ENCODE results near the gene KRTAP10-10. TPM values are rescaled to one million over a fixed set of nuclear protein-coding genes. Genes with fewer than 3 reads are reported as not detected.
"Not testable (repeated sequence)": the region's sequence is repeated elsewhere in the genome, so short reads cannot be mapped to it uniquely, and the experiment has no call there.

Gene KRTAP10-10
- polyA plus RNA-seq, 3 donors: not detected

DNA sequence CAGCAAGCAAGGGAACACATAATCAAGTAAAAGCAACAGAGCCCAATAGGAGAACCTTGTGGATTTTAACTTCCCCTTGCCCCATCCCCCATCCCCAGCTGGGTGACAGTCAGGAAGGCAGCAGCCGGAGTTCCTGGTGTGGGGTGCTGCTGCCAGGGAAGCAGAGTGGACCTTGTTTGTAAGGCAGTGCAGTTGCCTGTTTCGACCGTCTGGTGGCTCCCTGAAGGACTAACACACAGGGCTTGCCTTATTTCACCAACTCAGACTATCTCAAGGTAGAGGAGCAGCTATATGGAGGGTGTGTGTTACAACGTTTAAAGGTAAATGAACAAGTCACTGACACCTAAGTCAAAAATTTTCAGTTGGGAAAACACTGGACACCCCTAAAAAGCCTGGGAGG lies 18.7 kb upstream of the KRTAP10-10 start:
- no peak for DNase-seq (ENCODE audit: extremely low read depth in 1 of 11, low read depth in 9 of 11, low spot score in 4 of 11)

DNA sequence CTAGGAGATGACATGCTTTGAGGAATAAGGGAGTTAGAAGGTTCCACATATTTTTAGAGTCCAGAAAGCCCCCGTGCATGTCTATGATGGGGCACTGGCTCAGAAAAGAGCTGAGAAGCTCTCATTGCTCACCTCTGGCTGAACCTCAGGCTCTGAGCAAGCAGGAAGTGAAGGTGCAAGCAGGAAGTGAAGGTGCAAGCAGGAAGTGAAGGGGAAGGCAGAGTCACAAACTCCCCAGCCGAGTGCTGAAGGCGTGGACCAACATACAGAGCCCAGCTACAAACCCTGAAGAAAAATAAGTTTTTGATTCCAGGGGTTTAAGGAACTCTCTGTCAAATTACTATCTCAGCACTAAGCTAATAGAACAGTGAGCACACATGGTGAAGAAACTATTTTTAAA lies 18.2 kb upstream of the KRTAP10-10 start:
- DNase-seq (ENCODE audit: extremely low read depth in 1 of 11, low read depth in 9 of 11, low spot score in 4 of 11): no peak

DNA sequence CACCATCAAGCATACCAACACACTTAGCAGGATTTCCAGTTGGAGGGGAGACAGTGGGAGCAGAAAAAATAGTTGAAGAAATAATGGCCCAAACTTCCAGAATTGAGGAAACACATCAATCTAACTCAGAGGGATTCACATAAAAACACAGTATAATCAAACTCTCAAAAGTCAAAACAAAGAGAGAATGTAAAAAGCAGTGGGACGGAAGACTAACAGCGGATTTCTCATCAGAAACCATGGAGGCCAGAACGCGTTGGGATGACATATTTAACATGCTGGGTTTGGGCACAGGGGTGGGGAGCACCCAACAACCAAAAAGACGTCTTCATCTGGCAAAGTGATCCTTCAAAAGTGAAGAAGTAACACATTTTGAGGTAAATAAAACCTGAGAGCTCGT lies 17.3 kb upstream of the KRTAP10-10 start:
- DNase-seq (ENCODE audit: extremely low read depth in 1 of 11, low read depth in 9 of 11, low spot score in 4 of 11): no peak

DNA sequence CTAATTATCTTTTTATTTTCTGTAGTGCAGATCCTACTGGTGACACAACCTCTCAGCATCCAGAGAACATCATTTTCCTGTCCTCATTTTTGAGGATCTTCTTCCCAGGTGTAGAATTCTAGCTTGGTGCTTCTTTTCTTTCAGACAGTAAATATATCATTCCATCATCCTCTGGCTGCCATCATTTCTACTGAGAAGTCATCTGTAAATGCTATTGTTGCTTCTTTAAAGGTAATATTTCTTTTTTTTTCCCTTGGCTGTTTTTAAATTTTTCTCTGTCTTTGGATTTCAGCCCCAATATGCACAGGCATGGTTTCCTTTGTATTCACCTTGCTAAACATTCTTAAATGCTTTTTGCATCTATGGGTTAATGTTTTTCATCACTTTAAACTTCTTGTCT lies 13.6 kb upstream of the KRTAP10-10 start:
- no peak for DNase-seq (ENCODE audit: extremely low read depth in 1 of 11, low read depth in 9 of 11, low spot score in 4 of 11)

DNA sequence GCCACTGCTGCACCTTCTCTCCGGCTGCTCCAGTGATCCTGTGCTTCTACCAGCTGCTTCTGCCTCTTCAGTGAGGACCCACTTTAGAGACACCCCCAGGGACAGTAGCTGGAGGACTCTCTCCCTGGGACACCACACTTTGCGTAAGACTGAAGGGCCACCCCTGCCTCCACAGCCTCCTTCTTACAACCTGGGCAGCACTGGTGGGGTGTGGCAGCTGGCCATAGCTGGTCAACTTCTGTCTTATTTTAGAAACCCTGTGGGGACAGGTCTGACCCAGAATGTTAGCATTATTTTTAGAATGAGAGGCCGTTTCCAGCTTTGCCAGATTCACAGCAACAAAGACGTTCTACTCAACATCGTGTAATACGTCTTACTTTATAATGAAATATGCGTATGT lies 11.4 kb upstream of the KRTAP10-10 start:
- DNase-seq (ENCODE audit: extremely low read depth in 1 of 11, low read depth in 9 of 11, low spot score in 4 of 11): no peak

DNA sequence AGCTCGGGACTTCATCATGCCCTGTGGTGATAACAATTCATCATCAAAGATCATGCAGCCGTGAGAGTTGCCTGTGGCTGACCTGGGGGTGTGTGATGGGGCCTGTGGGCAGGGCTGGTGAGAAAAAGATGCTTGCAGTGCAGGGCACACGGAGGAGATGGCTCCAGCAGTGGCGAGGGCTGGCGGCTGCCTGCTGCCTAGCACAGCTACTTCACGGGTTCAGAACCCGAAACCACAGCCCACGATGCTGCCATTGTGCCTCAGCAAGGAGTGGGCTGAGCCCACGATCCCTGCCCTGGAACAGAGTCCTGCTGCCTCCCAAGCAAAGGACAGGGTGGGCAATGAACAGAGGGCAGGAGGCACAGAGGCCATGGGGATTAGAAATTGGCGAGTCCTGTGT lies 10.9 kb upstream of the KRTAP10-10 start:
- DNase-seq (ENCODE audit: extremely low read depth in 1 of 11, low read depth in 9 of 11, low spot score in 4 of 11): no peak

DNA sequence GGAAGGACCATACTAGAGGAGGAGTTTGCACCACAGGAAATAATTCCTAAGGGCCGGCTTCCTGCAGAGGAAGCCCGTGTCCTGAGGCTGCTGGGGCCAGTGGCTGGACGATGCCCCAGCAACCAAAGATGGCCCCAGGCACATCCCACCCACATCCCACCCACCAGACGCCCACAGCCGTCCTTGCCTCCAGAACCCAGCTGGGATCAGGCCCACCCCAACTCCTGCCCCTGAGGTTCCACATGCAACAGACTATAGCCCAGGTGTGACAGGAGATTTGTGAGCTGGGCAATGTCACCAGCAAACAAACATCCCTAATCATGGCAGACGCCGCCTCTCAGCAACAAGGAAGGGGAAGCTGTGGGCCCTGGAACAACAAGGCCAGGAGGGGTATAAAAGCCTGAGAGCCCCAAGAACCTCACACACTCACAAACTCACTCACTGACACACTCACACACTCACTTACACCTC lies 10.4 kb upstream of the KRTAP10-10 start, which contains the start of gene KRTAP10-9:
Gene KRTAP10-9, plus strand, starts transcription at position 421 of the 471 bp plus-strand sequence. CDS start 79 bp downstream, outside the sequence.
- no peak for DNase-seq (ENCODE audit: extremely low read depth in 1 of 11, low read depth in 9 of 11, low spot score in 4 of 11)

DNA sequence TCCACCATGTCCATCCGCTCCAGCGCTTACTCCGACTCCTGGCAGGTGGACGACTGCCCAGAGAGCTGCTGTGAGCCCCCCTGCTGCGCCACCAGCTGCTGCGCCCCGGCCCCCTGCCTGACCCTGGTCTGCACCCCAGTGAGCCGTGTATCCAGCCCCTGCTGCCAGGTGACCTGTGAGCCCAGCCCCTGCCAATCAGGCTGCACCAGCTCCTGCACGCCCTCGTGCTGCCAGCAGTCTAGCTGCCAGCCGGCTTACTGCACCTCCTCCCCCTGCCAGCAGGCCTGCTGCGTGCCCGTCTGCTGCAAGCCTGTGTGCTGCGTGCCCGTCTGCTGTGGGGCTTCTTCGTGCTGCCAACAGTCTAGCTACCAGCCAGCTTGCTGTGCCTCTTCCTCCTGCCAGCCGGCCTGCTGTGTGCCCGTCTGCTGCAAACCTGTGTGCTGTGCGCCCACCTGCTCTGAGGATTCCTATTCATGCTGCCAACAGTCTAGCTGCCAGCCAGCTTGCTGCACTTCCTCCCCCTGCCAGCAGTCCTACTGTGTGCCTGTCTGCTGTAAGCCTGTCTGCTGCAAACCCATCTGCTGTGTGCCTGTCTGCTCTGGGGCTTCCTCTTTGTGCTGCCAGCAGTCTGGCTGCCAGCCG lies 9.9 kb upstream of the KRTAP10-10 start:
- not testable (repeated sequence) for DNase-seq (ENCODE audit: extremely low read depth in 1 of 11, low read depth in 9 of 11, low spot score in 4 of 11)

DNA sequence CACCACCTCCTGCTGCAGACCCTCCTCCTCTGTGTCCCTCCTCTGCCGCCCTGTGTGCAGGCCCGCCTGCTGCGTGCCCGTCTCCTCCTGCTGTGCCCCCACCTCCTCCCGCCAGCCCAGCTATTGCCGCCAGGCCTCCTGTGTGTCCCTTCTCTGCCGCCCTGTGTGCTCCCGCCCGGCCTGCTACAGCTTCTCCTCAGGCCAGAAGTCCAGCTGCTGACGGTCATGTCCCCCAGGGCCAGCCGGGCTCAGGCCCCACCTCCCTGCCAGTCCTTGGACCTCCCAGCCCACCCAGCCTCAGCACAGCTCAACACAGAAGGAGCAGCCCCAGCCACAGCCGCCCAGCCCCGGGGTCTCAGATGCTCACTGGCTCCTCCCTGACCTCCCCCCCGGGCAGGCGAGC lies 9.3 kb upstream of the KRTAP10-10 start:
- DNase-seq (ENCODE audit: extremely low read depth in 1 of 11, low read depth in 9 of 11, low spot score in 4 of 11): not testable (repeated sequence)

DNA sequence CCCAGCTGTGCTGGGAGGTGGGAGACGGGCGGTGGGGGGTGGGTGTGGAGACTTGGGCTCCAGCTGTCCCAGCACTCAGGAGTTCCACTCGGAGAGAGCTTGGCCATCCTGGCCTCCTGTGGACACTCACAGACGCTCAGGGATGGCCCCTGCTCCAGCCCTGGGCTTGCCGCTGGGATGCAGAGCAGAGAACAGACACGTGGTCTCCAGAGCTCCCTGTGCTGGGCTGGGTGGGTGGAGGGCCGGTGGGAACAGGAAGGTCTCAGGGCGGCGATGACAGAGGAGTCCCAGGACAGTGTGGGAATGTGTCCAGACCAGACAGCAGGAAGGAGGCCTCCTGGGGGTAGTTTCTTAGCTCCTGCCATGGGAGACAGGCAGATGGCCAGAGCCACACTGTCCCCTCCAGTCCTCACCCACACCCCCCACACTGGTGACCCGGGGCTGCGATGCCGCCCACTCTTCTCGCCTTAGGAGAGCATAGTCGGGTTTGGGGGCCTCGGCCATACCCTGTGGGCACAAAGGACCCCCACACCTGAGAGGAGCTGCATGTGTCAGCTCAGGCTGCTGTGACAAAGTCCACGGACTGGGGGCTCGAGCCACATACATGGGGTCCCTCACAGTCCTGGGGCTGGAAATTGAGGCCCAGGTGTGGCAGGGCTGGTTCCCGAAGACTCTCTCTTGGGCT lies 8.3 kb upstream of the KRTAP10-10 start:
- DNase-seq (ENCODE audit: extremely low read depth in 1 of 11, low read depth in 9 of 11, low spot score in 4 of 11): no peak

DNA sequence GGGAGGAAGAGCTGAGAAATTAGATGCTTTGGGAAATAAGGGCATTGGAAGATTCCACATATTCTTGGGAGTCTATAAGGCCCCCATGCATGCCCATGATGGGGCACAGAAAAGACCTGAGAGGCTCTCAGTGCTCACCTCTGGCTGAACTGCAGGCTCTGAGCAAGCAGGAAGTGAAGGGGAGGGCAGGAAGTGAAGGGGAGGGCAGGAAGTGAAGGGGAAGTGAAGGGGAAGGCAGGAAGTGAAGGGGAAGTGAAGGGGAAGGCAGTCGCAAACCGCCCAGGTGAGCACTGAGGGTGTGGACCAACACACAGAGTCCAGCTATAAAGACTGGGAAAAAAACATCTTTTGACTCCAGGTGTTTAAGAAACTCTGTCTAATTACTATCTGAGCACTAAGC lies 6.7 kb upstream of the KRTAP10-10 start:
- DNase-seq (ENCODE audit: extremely low read depth in 1 of 11, low read depth in 9 of 11, low spot score in 4 of 11): no peak

DNA sequence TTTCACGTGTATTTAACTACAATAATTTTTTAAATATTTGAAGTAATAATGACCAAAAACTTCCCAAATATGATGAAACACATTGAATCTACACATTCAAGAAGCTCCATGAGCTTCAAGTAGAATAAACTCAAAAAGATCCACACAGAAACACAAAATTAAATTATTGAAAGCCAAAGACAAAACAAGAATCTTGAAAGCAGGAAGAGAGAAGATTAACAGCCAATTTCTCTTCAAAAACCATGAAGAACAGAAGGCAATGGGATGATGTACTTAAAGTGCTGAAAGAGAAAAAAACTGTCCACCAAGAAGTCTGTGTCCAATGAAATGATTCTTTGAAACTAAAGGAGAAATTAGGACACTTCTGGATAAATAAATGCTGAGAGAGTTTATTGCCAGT lies 5.1 kb upstream of the KRTAP10-10 start:
- no peak for DNase-seq (ENCODE audit: extremely low read depth in 1 of 11, low read depth in 9 of 11, low spot score in 4 of 11)

DNA sequence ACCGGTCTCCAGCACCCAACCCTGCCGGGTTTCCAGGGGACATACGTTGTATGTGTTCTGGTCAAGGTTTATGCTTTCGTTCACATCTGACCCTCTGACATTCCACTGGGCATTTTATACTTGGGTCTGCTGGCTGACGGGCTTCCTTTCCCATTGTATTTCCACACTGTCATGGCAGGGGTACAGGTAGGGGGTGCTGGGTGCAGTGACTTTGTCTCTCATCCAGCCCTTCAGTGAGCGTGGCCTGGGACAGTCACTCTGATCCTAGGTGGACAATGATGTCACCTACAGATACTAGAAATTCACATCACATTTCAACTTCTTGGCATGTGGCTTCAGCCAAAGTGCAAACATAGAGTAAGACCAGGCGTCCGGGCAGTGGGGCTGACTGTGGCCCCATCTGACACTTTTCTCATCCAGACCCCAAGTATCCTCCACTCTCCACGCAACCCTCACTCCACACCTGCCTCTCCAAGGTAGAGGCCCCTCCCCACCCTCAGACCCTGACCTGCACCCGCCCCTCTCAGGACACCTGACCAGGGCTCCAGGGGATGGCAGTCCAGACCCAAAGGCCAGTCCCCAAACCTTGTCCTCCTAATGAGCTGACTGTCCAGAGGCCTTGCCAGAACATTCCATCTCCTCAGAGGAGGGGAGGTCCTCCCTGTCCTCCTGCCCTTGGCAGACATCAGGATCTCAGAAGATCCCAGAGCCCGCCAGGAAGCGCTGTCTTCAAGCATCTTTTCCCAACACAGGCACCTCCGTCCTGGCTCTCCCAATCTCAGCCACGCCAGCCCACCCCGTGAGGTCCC lies 743 bp upstream of the KRTAP10-10 start:
- no peak for DNase-seq (ENCODE audit: extremely low read depth in 1 of 11, low read depth in 9 of 11, low spot score in 4 of 11)

DNA sequence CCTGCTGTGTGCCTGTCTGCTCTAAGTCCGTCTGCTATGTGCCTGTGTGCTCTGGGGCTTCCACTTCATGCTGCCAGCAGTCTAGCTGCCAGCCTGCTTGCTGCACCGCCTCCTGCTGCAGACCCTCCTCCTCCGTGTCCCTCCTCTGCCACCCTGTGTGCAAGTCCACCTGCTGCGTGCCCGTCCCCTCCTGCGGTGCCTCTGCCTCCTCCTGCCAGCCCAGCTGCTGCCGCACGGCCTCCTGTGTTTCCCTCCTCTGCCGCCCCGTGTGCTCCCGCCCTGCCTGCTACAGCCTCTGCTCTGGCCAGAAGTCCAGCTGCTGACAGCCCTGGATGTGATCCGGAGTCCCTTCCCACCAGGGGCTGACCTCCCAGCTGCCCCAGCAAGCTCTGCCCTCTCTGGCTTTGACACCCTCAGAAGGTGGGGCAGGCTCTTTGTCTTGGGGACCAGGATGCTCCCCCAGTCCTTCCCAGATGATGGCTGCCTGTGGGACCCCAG lies 744 bp downstream of the KRTAP10-10 start:
- DNase-seq (ENCODE audit: extremely low read depth in 1 of 11, low read depth in 9 of 11, low spot score in 4 of 11): not testable (repeated sequence)

DNA sequence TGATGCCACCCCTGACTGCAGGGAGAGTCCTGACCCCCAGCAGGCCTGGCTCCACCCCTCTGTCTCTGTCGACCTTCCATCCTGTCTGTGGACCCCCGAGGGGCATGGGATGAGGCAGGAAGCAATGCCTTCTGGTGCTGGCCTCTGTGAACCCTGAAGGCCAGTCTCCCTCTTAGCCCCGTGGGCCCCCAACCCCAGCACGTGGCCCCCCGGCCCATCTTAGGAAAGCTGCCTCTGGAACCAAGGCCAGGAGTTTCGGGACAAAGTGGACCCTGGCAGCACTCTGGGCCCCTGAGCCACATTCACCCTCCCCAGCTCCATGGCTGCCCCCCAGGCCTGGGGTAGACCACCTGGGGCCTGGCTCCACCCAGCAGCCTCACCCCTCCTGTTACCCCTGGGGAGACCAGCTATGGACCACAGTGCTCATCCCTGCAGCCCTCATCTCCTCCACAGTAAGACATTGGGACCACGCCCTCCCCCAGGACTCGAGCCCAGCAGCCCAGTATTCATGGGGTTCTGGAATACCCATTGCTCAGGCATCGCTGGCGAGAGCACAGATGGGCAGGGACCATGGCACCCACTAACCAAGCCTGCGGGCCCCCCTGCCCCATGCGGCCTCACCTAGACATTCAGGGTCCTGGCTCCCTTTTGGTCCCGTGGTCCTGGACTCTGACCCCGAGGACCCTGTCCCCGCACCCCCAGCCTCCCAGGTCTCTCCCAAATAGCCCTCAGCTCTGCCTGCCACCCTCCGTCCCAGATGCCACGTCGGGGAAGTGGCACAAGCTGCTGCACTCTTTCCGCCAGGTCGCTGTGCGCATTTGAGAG lies 1.6 kb downstream of the KRTAP10-10 start:
- not testable (repeated sequence) for DNase-seq (ENCODE audit: extremely low read depth in 1 of 11, low read depth in 9 of 11, low spot score in 4 of 11)

DNA sequence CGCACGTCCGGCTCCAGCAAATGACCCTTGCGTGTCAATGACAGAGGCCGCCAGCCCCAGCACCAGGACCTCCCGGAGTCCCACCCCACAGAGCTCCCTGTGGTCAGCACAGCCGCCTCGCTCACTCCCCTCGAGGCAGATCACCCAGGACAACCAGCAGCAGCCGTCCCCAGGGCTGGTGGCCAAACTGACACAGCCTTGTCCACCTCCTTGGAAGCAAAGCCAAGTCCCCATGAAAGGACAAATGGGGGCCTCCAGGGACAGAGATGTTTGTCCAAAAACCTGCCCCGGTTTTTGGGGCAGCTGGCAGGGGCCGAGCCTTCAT lies 2.1 kb downstream of the KRTAP10-10 start:
- no peak for DNase-seq (ENCODE audit: extremely low read depth in 1 of 11, low read depth in 9 of 11, low spot score in 4 of 11)

DNA sequence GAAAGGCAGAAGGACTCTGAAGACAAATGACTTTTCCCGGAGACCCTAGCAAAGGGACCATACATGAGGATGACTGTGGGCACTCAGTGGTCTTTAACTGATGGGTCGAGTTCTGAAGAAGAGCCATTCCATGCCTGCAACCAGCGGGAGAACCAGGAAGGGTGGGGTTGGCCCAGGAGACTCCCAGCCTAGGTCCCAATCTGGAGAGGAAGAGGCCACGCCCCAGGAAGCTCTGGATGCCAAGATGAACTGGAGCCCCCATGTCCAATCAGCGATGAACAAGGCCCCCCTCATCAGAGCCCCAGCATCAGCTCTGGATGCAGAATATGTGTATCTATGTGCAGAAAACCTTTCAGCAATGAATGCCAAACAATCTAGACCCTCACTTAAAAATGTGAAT lies 3.6 kb downstream of the KRTAP10-10 start:
- no peak for DNase-seq (ENCODE audit: extremely low read depth in 1 of 11, low read depth in 9 of 11, low spot score in 4 of 11)

DNA sequence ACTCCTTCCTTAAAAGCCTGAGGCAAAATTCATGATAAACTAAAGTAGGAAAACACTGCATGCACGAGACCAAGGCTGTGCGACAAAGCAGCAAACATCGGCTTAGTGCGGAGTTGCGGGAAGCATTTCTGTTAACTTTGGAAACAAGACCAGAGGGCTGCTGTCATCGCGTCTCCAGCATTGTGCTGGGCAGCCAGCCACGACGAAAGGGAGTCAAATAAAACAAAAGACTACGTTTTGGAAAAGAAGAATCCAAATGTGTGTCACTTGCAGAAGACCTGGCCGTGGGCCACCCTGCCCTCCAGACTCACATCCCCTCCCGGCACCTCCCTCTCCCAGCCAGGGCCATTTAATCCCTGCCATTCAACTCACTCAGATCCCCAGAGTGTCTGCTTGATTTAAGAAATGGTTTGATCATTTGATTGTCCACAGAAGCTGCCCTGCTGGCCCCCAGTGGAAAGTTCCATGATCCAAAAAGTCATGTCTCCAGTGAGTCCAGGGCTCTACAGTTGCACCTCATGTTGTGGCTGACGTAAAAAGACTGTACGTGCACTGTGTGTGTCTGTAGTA lies 6.7 kb downstream of the KRTAP10-10 start:
- peak in 1 of 11 donors; percentile 10 for DNase-seq (ENCODE audit: extremely low read depth in 1 of 11, low read depth in 9 of 11, low spot score in 4 of 11)

DNA sequence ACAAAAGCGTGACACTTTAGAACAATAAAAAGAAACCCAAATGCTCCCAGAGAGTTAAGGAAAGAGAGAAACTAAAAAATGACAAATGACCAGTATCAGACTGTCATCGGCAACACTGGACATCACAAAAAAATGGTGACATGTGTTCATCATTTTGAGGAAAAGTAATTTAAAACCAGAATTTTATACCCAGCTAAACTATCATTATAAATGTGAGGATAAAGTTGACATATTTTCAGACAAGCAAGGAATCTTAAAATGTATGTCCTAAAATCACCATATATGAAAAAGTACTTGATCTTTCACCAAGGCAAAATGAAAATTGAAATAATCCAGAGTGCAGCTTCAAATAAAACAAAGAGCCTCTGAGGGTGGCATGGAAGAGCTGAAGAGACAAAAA lies 7.7 kb downstream of the KRTAP10-10 start:
- no peak for DNase-seq (ENCODE audit: extremely low read depth in 1 of 11, low read depth in 9 of 11, low spot score in 4 of 11)
